Activated CD4-positive, alpha-beta T cell treated with anti-CD3 and anti-CD28 coated beads, Interleukin-2, amount 50 U/mL, for 16 hours (primary cell): ENCODE data around the gene JAG1.
A peak's percentile ranks its signal among the peaks of the same experiment; 100 is the strongest.

ENCODE experiments used
- DNase-seq: peaks from one replicate; pipeline ENCODE4 v3.0.0-alpha.2; 2020

The JAG1 gene

GRCh38 chr20:10673842-10674683 lies at the start of gene JAG1:
JAG1 (minus strand) TSS chr20:10673999; CDS start chr20:10673530, 469 bp downstream.
- DNase-seq: peak; percentile 75

- DNase-seq: no peak
Measured at GRCh38 chr20:10721976-10722375, 48.2 kb upstream of the JAG1 start.

- DNase-seq: no peak
Measured at GRCh38 chr20:10721137-10721896, 47.5 kb upstream of the JAG1 start.

- no peak for DNase-seq
Measured at GRCh38 chr20:10720565-10720964, 46.8 kb upstream of the JAG1 start.

GRCh38 chr20:10719740-10720385 lies 46.1 kb upstream of the JAG1 start:
- DNase-seq: no peak

- no peak for DNase-seq
Measured at GRCh38 chr20:10718661-10719060, 44.9 kb upstream of the JAG1 start.

- no peak for DNase-seq
Measured at GRCh38 chr20:10716855-10717254, 43.1 kb upstream of the JAG1 start.

- no peak for DNase-seq
Measured at GRCh38 chr20:10715035-10715434, 41.2 kb upstream of the JAG1 start.

GRCh38 chr20:10714236-10714975 lies 40.6 kb upstream of the JAG1 start:
- no peak for DNase-seq

- DNase-seq: no peak
Measured at GRCh38 chr20:10713161-10713560, 39.4 kb upstream of the JAG1 start.

- DNase-seq: no peak
Measured at GRCh38 chr20:10711903-10712451, 38.2 kb upstream of the JAG1 start.

- DNase-seq: no peak
Measured at GRCh38 chr20:10710991-10711775, 37.4 kb upstream of the JAG1 start.

- no peak for DNase-seq
Measured at GRCh38 chr20:10709916-10710315, 36.1 kb upstream of the JAG1 start.

GRCh38 chr20:10708351-10709185 lies 34.8 kb upstream of the JAG1 start:
- DNase-seq: no peak

GRCh38 chr20:10707791-10708190 lies 34.0 kb upstream of the JAG1 start:
- DNase-seq: no peak

GRCh38 chr20:10707068-10707467 lies 33.3 kb upstream of the JAG1 start:
- DNase-seq: no peak

- DNase-seq: no peak
Measured at GRCh38 chr20:10706460-10706811, 32.6 kb upstream of the JAG1 start.

GRCh38 chr20:10705801-10706459 lies 32.1 kb upstream of the JAG1 start:
- no peak for DNase-seq

- no peak for DNase-seq
Measured at GRCh38 chr20:10701607-10702006, 27.8 kb upstream of the JAG1 start.

- DNase-seq: no peak
Measured at GRCh38 chr20:10699941-10700340, 26.1 kb upstream of the JAG1 start.
